Germinal center (tissue), 1 donor: ENCODE data around the gene BTBD2.

Experiments
- DNase-seq: peaks from one replicate; pipeline ENCODE4 v3.0.0; 2012; ENCODE audit warnings: mixed read lengths, low spot score

The BTBD2 gene

GRCh38 chr19:1941146-1942077, 74.1 kb downstream of the BTBD2 start, which contains the start of gene CSNK1G2:
CSNK1G2 (plus strand) TSS chr19:1941172; CDS start chr19:1969773, 28,601 bp downstream.
- no peak for DNase-seq

GRCh38 chr19:1938071-1938470, 77.4 kb downstream of the BTBD2 start:
- DNase-seq = no peak

- DNase-seq = no peak
Observed at GRCh38 chr19:1936916-1937610, 78.5 kb downstream of the BTBD2 start.

- no peak for DNase-seq
Observed at GRCh38 chr19:1936430-1936829, 79.1 kb downstream of the BTBD2 start.

- peak; percentile 31 for DNase-seq
Observed at GRCh38 chr19:1935484-1936208, 79.9 kb downstream of the BTBD2 start.
